Esophagus muscularis mucosa (tissue), 4 donors: ENCODE results near the gene ZNF597.

Source experiments
- EP300 ChIP-seq: sonication (generic); formaldehyde crosslinking; IDR thresholded peaks from one replicate; pipeline ENCODE4 v1.6.1; 2017; ENCODE audit warnings: antibody characterized with exemption
- POLR2AphosphoS5 ChIP-seq, 2 donors: sonication (generic); formaldehyde crosslinking; IDR thresholded peaks; one replicate each; pipeline ENCODE4 v1.6.1; 2017; ENCODE audit warnings: antibody characterized with exemption in 2 of 2
- TF ChIP-seq, protein P1 (sequence below), 3 experiments: fragments of 200-600 bp in 2 of 3; fragments of 450-650 bp in 1 of 3; sonication (generic) in 2 of 3; IDR thresholded peaks; one replicate each; pipeline ENCODE4 v1.5.1; 2017 to 2019; ENCODE audit warnings: antibody characterized with exemption in 3 of 3, mild to moderate bottlenecking in 2 of 3, moderate library complexity in 1 of 3

GRCh38 chr16:3388325-3388724 lies 55.0 kb downstream of the ZNF597 start:
- TF ChIP-seq EP300 (no peak), POLR2AphosphoS5 (IDR thresholded peaks at IDR 0.05) (no peak)
- TF ChIP-seq, protein P1, sequence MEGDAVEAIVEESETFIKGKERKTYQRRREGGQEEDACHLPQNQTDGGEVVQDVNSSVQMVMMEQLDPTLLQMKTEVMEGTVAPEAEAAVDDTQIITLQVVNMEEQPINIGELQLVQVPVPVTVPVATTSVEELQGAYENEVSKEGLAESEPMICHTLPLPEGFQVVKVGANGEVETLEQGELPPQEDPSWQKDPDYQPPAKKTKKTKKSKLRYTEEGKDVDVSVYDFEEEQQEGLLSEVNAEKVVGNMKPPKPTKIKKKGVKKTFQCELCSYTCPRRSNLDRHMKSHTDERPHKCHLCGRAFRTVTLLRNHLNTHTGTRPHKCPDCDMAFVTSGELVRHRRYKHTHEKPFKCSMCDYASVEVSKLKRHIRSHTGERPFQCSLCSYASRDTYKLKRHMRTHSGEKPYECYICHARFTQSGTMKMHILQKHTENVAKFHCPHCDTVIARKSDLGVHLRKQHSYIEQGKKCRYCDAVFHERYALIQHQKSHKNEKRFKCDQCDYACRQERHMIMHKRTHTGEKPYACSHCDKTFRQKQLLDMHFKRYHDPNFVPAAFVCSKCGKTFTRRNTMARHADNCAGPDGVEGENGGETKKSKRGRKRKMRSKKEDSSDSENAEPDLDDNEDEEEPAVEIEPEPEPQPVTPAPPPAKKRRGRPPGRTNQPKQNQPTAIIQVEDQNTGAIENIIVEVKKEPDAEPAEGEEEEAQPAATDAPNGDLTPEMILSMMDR (IDR thresholded peaks at IDR 0.05): no peak
